WTC11 (cell line): ENCODE measurements around the gene NSMF. TPM values are rescaled to one million over a fixed set of nuclear protein-coding genes. Genes with fewer than 3 reads are reported as not detected.

Experiments
- ATAC-seq: fragments of 200-7000 bp; cut with Tn5 transposase; 2 replicates; pipeline ENCODE4 v1.10.0; 2021; ENCODE audit warnings: mild to moderate bottlenecking, moderate library complexity
- CTCF ChIA-PET: fragments of 300-600 bp; sonication (Branson Sonifier 250); formaldehyde crosslinking; loops from one replicate; lab custom pipeline; 2021; ENCODE audit warnings: antibody characterized with exemption; lab: Charles Lee
- POLR2A ChIA-PET: fragments of 350-600 bp; sonication (Branson Sonifier 250); formaldehyde crosslinking; loops from one replicate; lab custom pipeline; 2021; ENCODE audit warnings: antibody characterized with exemption; lab: Charles Lee
- DNase-seq: peaks from one replicate; pipeline ENCODE4 v3.0.0; 2021; ENCODE audit warnings: low spot score
- H3K27ac Mint-ChIP-seq: 2 replicates; pipeline ENCODE4 v1.8.0; 2021; ENCODE audit warnings: mixed read lengths
- H3K27me3 Mint-ChIP-seq: 2 replicates; pipeline ENCODE4 v1.8.0; 2021; ENCODE audit warnings: low read depth, mild to moderate bottlenecking, moderate library complexity, mixed read lengths
- H3K36me3 Mint-ChIP-seq: 2 replicates; pipeline ENCODE4 v1.8.0; 2021; ENCODE audit warnings: mixed read lengths
- H3K4me1 Mint-ChIP-seq: 2 replicates; pipeline ENCODE4 v1.8.0; 2022; ENCODE audit warnings: mixed read lengths
- H3K4me3 Mint-ChIP-seq: 2 replicates; pipeline ENCODE4 v1.8.0; 2021; ENCODE audit warnings: mild to moderate bottlenecking, moderate library complexity, mixed read lengths
- H3K9me3 Mint-ChIP-seq: 2 replicates; pipeline ENCODE4 v1.8.0; 2021; ENCODE audit warnings: mixed read lengths
- JAZF1 ChIP-seq: fragments of 250-450 bp; sonication (Bioruptor Pico); IDR thresholded peaks from 2 replicates; pipeline ENCODE4 v1.9.0; 2021; ENCODE audit warnings: moderate library complexity, mild to moderate bottlenecking, inconsistent platforms
- NFYB ChIP-seq: sonication (generic); formaldehyde crosslinking; conservative IDR thresholded peaks from 2 replicates; pipeline ENCODE4 v1.8.0; 2022; ENCODE audit warnings: low read depth, missing genetic modification reagents
- NR3C1 ChIP-seq: sonication (generic); formaldehyde crosslinking; conservative IDR thresholded peaks from 2 replicates; pipeline ENCODE4 v1.8.1; 2023; ENCODE audit warnings: low read depth, mild to moderate bottlenecking, missing genetic modification reagents
- SMAD4 ChIP-seq: sonication (generic); formaldehyde crosslinking; IDR thresholded peaks from 2 replicates; pipeline ENCODE4 v1.8.0; 2022; ENCODE audit warnings: mild to moderate bottlenecking, missing genetic modification reagents
- SOX15 ChIP-seq: fragments of 250-450 bp; sonication (Bioruptor Pico); IDR thresholded peaks from 2 replicates; pipeline ENCODE4 v1.9.0; 2021; ENCODE audit warnings: mild to moderate bottlenecking
- SP1 ChIP-seq: sonication (generic); formaldehyde crosslinking; conservative IDR thresholded peaks from 2 replicates; pipeline ENCODE4 v1.8.1; 2022; ENCODE audit warnings: missing genetic modification reagents
- ZNF138 ChIP-seq: sonication (generic); formaldehyde crosslinking; conservative IDR thresholded peaks from 2 replicates; pipeline ENCODE4 v1.8.1; 2022; ENCODE audit warnings: mild to moderate bottlenecking, moderate library complexity, missing genetic modification reagents
- ZNF317 ChIP-seq: sonication (generic); formaldehyde crosslinking; IDR thresholded peaks from 2 replicates; pipeline ENCODE4 v1.8.1; 2023; ENCODE audit warnings: low read depth, mild to moderate bottlenecking, moderate library complexity, missing genetic modification reagents, borderline replicate concordance
- total RNA-seq: library from RNA; stranded (reverse); gene quantifications from 3 replicates; pipeline ENCODE4 v1.2.3, GENCODE V29; 2021
- TF ChIP-seq, protein P1 (sequence below): sonication (generic); formaldehyde crosslinking; IDR thresholded peaks from 2 replicates; pipeline ENCODE4 v1.8.0; 2022; ENCODE audit warnings: mild to moderate bottlenecking, missing genetic modification reagents
- TF ChIP-seq, protein P2 (sequence below): sonication (generic); formaldehyde crosslinking; IDR thresholded peaks from 2 replicates; pipeline ENCODE4 v1.8.0; 2023; ENCODE audit warnings: missing genetic modification reagents, mild to moderate bottlenecking, borderline replicate concordance
- TF ChIP-seq, protein P3 (sequence below): fragments of 250-450 bp; sonication (Bioruptor Pico); IDR thresholded peaks from 2 replicates; pipeline ENCODE4 v1.9.0; 2021; ENCODE audit warnings: mild to moderate bottlenecking, borderline replicate concordance
- TF ChIP-seq, protein P4 (sequence below): sonication (generic); formaldehyde crosslinking; IDR thresholded peaks from 2 replicates; pipeline ENCODE4 v1.8.0; 2023; ENCODE audit warnings: missing genetic modification reagents
- TF ChIP-seq, protein P5 (sequence below): sonication (generic); formaldehyde crosslinking; IDR thresholded peaks from 2 replicates; pipeline ENCODE4 v1.8.0; 2022; ENCODE audit warnings: missing genetic modification reagents
- TF ChIP-seq, protein P6 (sequence below): sonication (generic); formaldehyde crosslinking; IDR thresholded peaks from 2 replicates; pipeline ENCODE4 v1.8.1; 2023; ENCODE audit warnings: mild to moderate bottlenecking, missing genetic modification reagents, moderate library complexity

NSMF gene
- total RNA-seq, 1 experiment from 2014 or later: 61.9 TPM

DNA sequence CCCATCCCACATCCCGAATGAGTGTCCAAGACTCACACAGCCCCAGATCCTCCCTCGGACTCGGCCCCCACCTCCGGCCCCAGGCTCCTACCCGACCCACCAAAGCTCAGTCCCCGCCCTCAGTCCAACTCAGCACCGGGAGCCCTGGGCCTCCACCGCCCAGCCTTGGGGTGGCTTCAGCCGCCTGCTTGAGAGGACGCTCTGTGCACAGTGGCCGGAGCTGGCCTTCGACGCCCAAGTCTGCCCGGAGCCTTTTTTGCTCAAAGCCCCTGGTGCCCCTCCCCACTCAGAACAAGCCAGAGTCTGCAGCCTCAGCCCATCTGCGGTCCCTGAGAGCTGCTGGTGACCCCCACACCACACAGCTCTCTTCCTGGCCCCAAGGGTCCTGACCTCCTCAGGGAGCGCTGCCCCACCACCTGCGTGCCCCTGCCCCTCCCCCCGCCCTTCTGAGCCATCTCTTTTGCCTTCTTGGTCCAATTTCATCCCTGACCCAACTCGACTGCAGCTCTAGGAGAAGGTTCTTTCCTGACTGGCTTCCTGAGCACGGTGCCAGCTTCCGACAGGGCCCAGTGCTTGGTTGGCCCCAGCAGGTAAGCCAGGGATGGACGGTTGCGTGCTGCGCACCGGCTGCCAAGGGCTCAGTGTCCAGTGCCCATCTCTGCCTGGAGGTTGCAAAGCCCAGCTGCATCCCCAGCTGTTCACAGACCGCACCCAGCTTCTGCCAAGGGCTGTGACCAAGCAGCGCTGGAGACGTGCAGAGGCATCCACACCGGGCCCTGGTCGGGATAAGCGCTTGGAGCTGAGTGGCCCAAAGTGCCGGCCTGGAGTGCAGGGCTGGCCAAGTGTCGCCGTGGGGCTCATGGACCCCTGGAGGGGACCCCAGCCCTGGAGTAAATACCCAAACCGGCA lies 27.7 kb upstream of the NSMF start (continued):
- TF ChIP-seq, protein P1, sequence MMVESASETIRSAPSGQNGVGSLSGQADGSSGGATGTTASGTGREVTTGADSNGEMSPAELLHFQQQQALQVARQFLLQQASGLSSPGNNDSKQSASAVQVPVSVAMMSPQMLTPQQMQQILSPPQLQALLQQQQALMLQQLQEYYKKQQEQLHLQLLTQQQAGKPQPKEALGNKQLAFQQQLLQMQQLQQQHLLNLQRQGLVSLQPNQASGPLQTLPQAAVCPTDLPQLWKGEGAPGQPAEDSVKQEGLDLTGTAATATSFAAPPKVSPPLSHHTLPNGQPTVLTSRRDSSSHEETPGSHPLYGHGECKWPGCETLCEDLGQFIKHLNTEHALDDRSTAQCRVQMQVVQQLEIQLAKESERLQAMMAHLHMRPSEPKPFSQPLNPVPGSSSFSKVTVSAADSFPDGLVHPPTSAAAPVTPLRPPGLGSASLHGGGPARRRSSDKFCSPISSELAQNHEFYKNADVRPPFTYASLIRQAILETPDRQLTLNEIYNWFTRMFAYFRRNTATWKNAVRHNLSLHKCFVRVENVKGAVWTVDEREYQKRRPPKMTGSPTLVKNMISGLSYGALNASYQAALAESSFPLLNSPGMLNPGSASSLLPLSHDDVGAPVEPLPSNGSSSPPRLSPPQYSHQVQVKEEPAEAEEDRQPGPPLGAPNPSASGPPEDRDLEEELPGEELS: no peak
- no peak for TF ChIP-seq ZNF317
- TF ChIP-seq SP1 (CRISPR knock-in tag): no peak
- TF ChIP-seq, protein P2, sequence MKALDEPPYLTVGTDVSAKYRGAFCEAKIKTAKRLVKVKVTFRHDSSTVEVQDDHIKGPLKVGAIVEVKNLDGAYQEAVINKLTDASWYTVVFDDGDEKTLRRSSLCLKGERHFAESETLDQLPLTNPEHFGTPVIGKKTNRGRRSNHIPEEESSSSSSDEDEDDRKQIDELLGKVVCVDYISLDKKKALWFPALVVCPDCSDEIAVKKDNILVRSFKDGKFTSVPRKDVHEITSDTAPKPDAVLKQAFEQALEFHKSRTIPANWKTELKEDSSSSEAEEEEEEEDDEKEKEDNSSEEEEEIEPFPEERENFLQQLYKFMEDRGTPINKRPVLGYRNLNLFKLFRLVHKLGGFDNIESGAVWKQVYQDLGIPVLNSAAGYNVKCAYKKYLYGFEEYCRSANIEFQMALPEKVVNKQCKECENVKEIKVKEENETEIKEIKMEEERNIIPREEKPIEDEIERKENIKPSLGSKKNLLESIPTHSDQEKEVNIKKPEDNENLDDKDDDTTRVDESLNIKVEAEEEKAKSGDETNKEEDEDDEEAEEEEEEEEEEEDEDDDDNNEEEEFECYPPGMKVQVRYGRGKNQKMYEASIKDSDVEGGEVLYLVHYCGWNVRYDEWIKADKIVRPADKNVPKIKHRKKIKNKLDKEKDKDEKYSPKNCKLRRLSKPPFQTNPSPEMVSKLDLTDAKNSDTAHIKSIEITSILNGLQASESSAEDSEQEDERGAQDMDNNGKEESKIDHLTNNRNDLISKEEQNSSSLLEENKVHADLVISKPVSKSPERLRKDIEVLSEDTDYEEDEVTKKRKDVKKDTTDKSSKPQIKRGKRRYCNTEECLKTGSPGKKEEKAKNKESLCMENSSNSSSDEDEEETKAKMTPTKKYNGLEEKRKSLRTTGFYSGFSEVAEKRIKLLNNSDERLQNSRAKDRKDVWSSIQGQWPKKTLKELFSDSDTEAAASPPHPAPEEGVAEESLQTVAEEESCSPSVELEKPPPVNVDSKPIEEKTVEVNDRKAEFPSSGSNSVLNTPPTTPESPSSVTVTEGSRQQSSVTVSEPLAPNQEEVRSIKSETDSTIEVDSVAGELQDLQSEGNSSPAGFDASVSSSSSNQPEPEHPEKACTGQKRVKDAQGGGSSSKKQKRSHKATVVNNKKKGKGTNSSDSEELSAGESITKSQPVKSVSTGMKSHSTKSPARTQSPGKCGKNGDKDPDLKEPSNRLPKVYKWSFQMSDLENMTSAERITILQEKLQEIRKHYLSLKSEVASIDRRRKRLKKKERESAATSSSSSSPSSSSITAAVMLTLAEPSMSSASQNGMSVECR: no peak
- no peak for TF ChIP-seq ZNF138 (CRISPR knock-in tag)
- no peak for TF ChIP-seq SOX15 (CRISPR knock-in tag)
- TF ChIP-seq NR3C1: no peak
- no peak for TF ChIP-seq SMAD4
- TF ChIP-seq, protein P3, sequence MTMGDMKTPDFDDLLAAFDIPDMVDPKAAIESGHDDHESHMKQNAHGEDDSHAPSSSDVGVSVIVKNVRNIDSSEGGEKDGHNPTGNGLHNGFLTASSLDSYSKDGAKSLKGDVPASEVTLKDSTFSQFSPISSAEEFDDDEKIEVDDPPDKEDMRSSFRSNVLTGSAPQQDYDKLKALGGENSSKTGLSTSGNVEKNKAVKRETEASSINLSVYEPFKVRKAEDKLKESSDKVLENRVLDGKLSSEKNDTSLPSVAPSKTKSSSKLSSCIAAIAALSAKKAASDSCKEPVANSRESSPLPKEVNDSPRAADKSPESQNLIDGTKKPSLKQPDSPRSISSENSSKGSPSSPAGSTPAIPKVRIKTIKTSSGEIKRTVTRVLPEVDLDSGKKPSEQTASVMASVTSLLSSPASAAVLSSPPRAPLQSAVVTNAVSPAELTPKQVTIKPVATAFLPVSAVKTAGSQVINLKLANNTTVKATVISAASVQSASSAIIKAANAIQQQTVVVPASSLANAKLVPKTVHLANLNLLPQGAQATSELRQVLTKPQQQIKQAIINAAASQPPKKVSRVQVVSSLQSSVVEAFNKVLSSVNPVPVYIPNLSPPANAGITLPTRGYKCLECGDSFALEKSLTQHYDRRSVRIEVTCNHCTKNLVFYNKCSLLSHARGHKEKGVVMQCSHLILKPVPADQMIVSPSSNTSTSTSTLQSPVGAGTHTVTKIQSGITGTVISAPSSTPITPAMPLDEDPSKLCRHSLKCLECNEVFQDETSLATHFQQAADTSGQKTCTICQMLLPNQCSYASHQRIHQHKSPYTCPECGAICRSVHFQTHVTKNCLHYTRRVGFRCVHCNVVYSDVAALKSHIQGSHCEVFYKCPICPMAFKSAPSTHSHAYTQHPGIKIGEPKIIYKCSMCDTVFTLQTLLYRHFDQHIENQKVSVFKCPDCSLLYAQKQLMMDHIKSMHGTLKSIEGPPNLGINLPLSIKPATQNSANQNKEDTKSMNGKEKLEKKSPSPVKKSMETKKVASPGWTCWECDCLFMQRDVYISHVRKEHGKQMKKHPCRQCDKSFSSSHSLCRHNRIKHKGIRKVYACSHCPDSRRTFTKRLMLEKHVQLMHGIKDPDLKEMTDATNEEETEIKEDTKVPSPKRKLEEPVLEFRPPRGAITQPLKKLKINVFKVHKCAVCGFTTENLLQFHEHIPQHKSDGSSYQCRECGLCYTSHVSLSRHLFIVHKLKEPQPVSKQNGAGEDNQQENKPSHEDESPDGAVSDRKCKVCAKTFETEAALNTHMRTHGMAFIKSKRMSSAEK (CRISPR knock-in tag): no peak

DNA sequence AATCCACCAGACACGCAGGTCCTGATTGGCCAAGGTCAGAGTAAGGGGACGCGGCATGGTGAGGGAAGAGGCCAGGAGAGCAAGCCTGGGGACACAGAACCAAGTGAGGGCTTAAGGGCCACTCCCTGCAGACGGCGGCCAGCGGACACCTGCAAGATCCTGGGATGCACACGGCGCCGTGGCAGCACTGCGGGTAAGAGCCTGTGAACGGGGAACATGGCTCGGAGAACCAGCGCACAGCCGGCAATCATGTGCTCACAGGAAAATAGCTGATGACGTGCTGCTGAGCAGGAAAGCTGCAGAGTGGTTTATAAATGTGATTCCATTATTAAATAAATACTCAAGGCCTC lies 27.0 kb upstream of the NSMF start:
- H3K4me1 Mint-ChIP-seq: no peaks in the 10 kb centered on the region
- H3K27me3 Mint-ChIP-seq: no peaks in the 10 kb centered on the region
- H3K4me3 Mint-ChIP-seq: no peak overlapping the region
- no peaks in the 10 kb centered on the region for H3K9me3 Mint-ChIP-seq
- no peak overlapping the region for H3K27ac Mint-ChIP-seq
- POLR2A ChIA-PET: no interaction called here
- no peak for ATAC-seq
- H3K36me3 Mint-ChIP-seq: no peaks in the 10 kb centered on the region
- CTCF ChIA-PET: interaction anchor here (1.4 kb wide), 1 partner anchor 187 kb away, joined by 4 read pairs; no protein-coding TSS in a partner anchor
- DNase-seq: no peak
- TF ChIP-seq, protein P4, sequence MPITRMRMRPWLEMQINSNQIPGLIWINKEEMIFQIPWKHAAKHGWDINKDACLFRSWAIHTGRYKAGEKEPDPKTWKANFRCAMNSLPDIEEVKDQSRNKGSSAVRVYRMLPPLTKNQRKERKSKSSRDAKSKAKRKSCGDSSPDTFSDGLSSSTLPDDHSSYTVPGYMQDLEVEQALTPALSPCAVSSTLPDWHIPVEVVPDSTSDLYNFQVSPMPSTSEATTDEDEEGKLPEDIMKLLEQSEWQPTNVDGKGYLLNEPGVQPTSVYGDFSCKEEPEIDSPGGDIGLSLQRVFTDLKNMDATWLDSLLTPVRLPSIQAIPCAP (CRISPR knock-in tag): no peak
- TF ChIP-seq, protein P5, sequence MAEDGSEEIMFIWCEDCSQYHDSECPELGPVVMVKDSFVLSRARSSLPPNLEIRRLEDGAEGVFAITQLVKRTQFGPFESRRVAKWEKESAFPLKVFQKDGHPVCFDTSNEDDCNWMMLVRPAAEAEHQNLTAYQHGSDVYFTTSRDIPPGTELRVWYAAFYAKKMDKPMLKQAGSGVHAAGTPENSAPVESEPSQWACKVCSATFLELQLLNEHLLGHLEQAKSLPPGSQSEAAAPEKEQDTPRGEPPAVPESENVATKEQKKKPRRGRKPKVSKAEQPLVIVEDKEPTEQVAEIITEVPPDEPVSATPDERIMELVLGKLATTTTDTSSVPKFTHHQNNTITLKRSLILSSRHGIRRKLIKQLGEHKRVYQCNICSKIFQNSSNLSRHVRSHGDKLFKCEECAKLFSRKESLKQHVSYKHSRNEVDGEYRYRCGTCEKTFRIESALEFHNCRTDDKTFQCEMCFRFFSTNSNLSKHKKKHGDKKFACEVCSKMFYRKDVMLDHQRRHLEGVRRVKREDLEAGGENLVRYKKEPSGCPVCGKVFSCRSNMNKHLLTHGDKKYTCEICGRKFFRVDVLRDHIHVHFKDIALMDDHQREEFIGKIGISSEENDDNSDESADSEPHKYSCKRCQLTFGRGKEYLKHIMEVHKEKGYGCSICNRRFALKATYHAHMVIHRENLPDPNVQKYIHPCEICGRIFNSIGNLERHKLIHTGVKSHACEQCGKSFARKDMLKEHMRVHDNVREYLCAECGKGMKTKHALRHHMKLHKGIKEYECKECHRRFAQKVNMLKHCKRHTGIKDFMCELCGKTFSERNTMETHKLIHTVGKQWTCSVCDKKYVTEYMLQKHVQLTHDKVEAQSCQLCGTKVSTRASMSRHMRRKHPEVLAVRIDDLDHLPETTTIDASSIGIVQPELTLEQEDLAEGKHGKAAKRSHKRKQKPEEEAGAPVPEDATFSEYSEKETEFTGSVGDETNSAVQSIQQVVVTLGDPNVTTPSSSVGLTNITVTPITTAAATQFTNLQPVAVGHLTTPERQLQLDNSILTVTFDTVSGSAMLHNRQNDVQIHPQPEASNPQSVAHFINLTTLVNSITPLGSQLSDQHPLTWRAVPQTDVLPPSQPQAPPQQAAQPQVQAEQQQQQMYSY (CRISPR knock-in tag): no peak
- TF ChIP-seq NFYB (CRISPR knock-in tag) (no peak), JAZF1 (CRISPR knock-in tag) (no peak)
- TF ChIP-seq, protein P1: no peak
- TF ChIP-seq, protein P6, sequence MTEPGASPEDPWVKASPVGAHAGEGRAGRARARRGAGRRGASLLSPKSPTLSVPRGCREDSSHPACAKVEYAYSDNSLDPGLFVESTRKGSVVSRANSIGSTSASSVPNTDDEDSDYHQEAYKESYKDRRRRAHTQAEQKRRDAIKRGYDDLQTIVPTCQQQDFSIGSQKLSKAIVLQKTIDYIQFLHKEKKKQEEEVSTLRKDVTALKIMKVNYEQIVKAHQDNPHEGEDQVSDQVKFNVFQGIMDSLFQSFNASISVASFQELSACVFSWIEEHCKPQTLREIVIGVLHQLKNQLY: no peak
